Measurements from ENCODE around the gene SLC6A11. TPM values are rescaled to one million over a fixed set of nuclear protein-coding genes. Genes with fewer than 3 reads are reported as not detected.

Gene SLC6A11
- total RNA-seq, 2 donors from 2014 or later = not detected

- intact Hi-C loops (cut with DNase I) = no loop called here
- ATAC-seq (no peak), DNase-seq (no peak)
Measured at GRCh38 chr3:10824468-10824867, 8.4 kb downstream of the SLC6A11 start.

GRCh38 chr3:10833855-10834414, 17.9 kb downstream of the SLC6A11 start:
- DNase-seq = no peak
- intact Hi-C loops (cut with DNase I) = no loop called here
- ATAC-seq = no peak

- ATAC-seq = no peak
- no peak for DNase-seq
Measured at GRCh38 chr3:10834951-10835350, 18.9 kb downstream of the SLC6A11 start.

GRCh38 chr3:10835406-10835805, 19.4 kb downstream of the SLC6A11 start:
- intact Hi-C loops (cut with DNase I) = no loop called here
- no peak for ATAC-seq
- no peak for DNase-seq

More at GRCh38 chr3:10834951-10835350, 18.9 kb downstream of the SLC6A11 start:
- intact Hi-C loops (cut with DNase I) = no loop called here

GRCh38 chr3:10836676-10837075, 20.6 kb downstream of the SLC6A11 start:
- intact Hi-C loops (cut with DNase I) = no loop called here
- DNase-seq (no peak), ATAC-seq (no peak)

GRCh38 chr3:10837849-10838248, 21.8 kb downstream of the SLC6A11 start:
- ATAC-seq (no peak), DNase-seq (no peak)
- intact Hi-C loops (cut with DNase I) = no loop called here

- ATAC-seq (no peak), DNase-seq (no peak)
- intact Hi-C loops (cut with DNase I) = no loop called here
Measured at GRCh38 chr3:10839167-10839566, 23.1 kb downstream of the SLC6A11 start.

- ATAC-seq (no peak), DNase-seq (no peak)
- intact Hi-C loops (cut with DNase I) = no loop called here
Measured at GRCh38 chr3:10841100-10841499, 25.1 kb downstream of the SLC6A11 start.

- intact Hi-C loops (cut with DNase I) = no loop called here
- ATAC-seq (no peak), DNase-seq (no peak)
Measured at GRCh38 chr3:10843378-10843777, 27.4 kb downstream of the SLC6A11 start.

- peak in 1 of 2 donors; percentile 74 for ATAC-seq
- DNase-seq = no peak
- intact Hi-C loops (cut with DNase I) = no loop called here
Measured at GRCh38 chr3:10845001-10845761, 29.2 kb downstream of the SLC6A11 start.

GRCh38 chr3:10845839-10846656, 30.0 kb downstream of the SLC6A11 start:
- DNase-seq = no peak
- intact Hi-C loops (cut with DNase I) = no loop called here
- peak; percentile 27 to 72 for ATAC-seq

GRCh38 chr3:10846657-10846975, 30.6 kb downstream of the SLC6A11 start:
- intact Hi-C loops (cut with DNase I) = no loop called here
- ATAC-seq (no peak), DNase-seq (no peak)

GRCh38 chr3:10848261-10848660, 32.2 kb downstream of the SLC6A11 start:
- intact Hi-C loops (cut with DNase I) = no loop called here
- ATAC-seq (no peak), DNase-seq (no peak)

GRCh38 chr3:10852066-10852808, 36.2 kb downstream of the SLC6A11 start:
- no peak for DNase-seq
- ATAC-seq = no peak
- intact Hi-C loops (cut with DNase I) = no loop called here

GRCh38 chr3:10855083-10855870, 39.2 kb downstream of the SLC6A11 start:
- ATAC-seq = no peak
- intact Hi-C loops (cut with DNase I) = no loop called here
- DNase-seq = no peak

GRCh38 chr3:10855871-10856662, 40.0 kb downstream of the SLC6A11 start:
- intact Hi-C loops (cut with DNase I) = no loop called here

GRCh38 chr3:10857235-10857634, 41.2 kb downstream of the SLC6A11 start:
- DNase-seq = no peak
- intact Hi-C loops (cut with DNase I) = no loop called here

More at GRCh38 chr3:10855871-10856662, 40.0 kb downstream of the SLC6A11 start:
- ATAC-seq (no peak), DNase-seq (no peak)

GRCh38 chr3:10858091-10858490, 42.1 kb downstream of the SLC6A11 start:
- intact Hi-C loops (cut with DNase I) = no loop called here
- DNase-seq (no peak), ATAC-seq (no peak)

More at GRCh38 chr3:10857235-10857634, 41.2 kb downstream of the SLC6A11 start:
- ATAC-seq = no peak
